ENCODE measurements around the gene TMEM82.

DNA sequence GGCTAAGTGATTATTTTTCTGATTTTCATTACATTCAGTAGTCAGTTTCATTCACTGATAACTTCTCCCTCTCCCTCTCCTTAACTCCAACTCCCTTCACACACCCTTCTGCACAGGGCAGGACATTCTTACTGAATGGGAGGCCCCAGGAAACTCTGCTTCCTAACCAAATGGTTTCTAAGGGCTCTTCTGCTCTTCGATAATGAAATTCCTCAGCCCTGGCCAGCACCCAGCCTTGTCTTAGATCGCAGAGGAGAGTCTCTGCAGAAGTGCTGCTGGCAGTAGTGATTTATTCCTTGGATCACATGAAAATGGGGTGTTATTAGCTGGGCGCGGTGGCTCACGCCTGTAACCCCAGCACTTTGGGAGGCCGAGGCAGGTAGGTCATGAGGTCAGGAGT is 41.8 kb upstream of the TMEM82 start:
- no peak for TF ChIP-seq ZNF274 (IDR thresholded peaks at IDR 0.05; ENCODE audit: low read depth, low read length)
- no peak for TF ChIP-seq SUZ12 (IDR thresholded peaks at IDR 0.05; ENCODE audit: extremely low read depth, insufficient read depth, insufficient read length)

All from NT2/D1 (cell line).